SK-N-SH (cell line): ENCODE measurements around the gene BIRC3. TPM values are rescaled to one million over a fixed set of nuclear protein-coding genes. Genes with fewer than 3 reads are reported as not detected.
A peak's percentile ranks its signal among the peaks of the same experiment; 100 is the strongest.

ENCODE experiments used
- CTCF ChIA-PET: fragments of 300-600, 350-600 bp; formaldehyde crosslinking; extraction: SDS; loops from one replicate; lab custom pipeline; 2021; lab: Yijun Ruan, JAX
- POLR2A ChIA-PET: fragments of 350-600 bp; sonication (Branson Sonifier 250); formaldehyde crosslinking; extraction: SDS; loops from one replicate; lab custom pipeline; 2020; ENCODE audit warnings: antibody characterized with exemption, inconsistent platforms; lab: Yijun Ruan, JAX
- DNase-seq: peaks from one replicate; pipeline ENCODE4 v3.0.0; 2012
- H2AFZ ChIP-seq: fragments of 200-600 bp; sonication (generic); 2 replicates; pipeline ENCODE4 v1.8.1; 2016; ENCODE audit warnings: antibody characterized with exemption, mild to moderate bottlenecking, low read depth
- H3F3A ChIP-seq: fragments of 200-600 bp; sonication (generic); replicated peaks from 2 replicates; pipeline ENCODE3; 2016; ENCODE audit warnings: antibody characterized with exemption, mild to moderate bottlenecking; ENCODE audit not compliant: insufficient read depth
- H3K27ac ChIP-seq, 2 experiments: fragments of 200-500 bp in 1 of 2; fragments of 200-600 bp in 1 of 2; sonication (Bioruptor generic) in 1 of 2; sonication (generic), shearing (Covaris generic) in 1 of 2; 2 replicates each; pipeline versions ENCODE4 v1.5.1 to v1.6.1; 2014 to 2016; ENCODE audit warnings: low read depth in 2 of 2, inconsistent platforms in 1 of 2, low read length in 1 of 2, mild to moderate bottlenecking in 1 of 2, mixed read lengths in 1 of 2
- H3K27me3 ChIP-seq: fragments of 200-600 bp; sonication (generic), shearing (Covaris generic); 2 replicates; pipeline ENCODE4 v1.6.1; 2016; ENCODE audit warnings: mixed run types; ENCODE audit not compliant: insufficient read depth
- H3K36me3 ChIP-seq, 2 experiments: fragments of 200-500 bp in 1 of 2; fragments of 200-600 bp in 1 of 2; sonication (Bioruptor generic) in 1 of 2; sonication (generic) in 1 of 2; replicated peaks in 1 of 2; 2 replicates each; pipeline versions ENCODE3 to v1.5.1; 2014 to 2016; ENCODE audit warnings: low read length in 1 of 2, mild to moderate bottlenecking in 1 of 2; ENCODE audit not compliant: insufficient read depth in 2 of 2, control insufficient read depth in 1 of 2
- H3K4me1 ChIP-seq, 2 experiments: fragments of 200-500 bp in 1 of 2; fragments of 200-600 bp in 1 of 2; sonication (Bioruptor generic) in 1 of 2; sonication (generic), shearing (Covaris generic) in 1 of 2; 2 replicates each; pipeline versions ENCODE4 v1.5.1 to v1.6.1; 2014 to 2016; ENCODE audit warnings: low read depth in 1 of 2, low read length in 1 of 2, mixed run types in 1 of 2; ENCODE audit not compliant: insufficient read depth in 2 of 2, control insufficient read depth in 1 of 2
- H3K4me2 ChIP-seq: fragments of 200-600 bp; sonication (generic), shearing (Covaris generic); 2 replicates; pipeline ENCODE4 v1.6.1; 2017; ENCODE audit warnings: mixed run types
- H3K4me3 ChIP-seq, 2 experiments: fragments of 200-500 bp in 1 of 2; fragments of 200-600 bp in 1 of 2; sonication (Bioruptor generic) in 1 of 2; sonication (generic), shearing (Covaris generic) in 1 of 2; 2 replicates each; pipeline versions ENCODE4 v1.5.1 to v1.8.1; 2014 to 2016; ENCODE audit warnings: low read depth in 2 of 2, inconsistent platforms in 1 of 2, low read length in 1 of 2, mild to moderate bottlenecking in 1 of 2, mixed read lengths in 1 of 2, moderate library complexity in 1 of 2
- H3K79me2 ChIP-seq: fragments of 200-600 bp; sonication (generic); 2 replicates; pipeline ENCODE4 v1.8.1; 2017; ENCODE audit warnings: mild to moderate bottlenecking; ENCODE audit not compliant: insufficient read depth
- H3K9ac ChIP-seq: fragments of 200-600 bp; sonication (generic); 2 replicates; pipeline ENCODE4 v1.6.1; 2017; ENCODE audit warnings: mixed run types
- H3K9me2 ChIP-seq: fragments of 200-600 bp; sonication (generic); 2 replicates; pipeline ENCODE4 v1.6.1; 2017; ENCODE audit warnings: mixed run types
- H3K9me3 ChIP-seq: fragments of 200-600 bp; sonication (generic); 2 replicates; pipeline ENCODE4 v1.6.1; 2017; ENCODE audit warnings: mixed run types, mild to moderate bottlenecking, moderate library complexity
- H4K20me1 ChIP-seq: fragments of 200-600 bp; sonication (generic); 2 replicates; pipeline ENCODE4 v1.6.1; 2017; ENCODE audit warnings: mild to moderate bottlenecking, mixed run types; ENCODE audit not compliant: insufficient read depth
- CHD2 ChIP-seq: fragments of 150-350 bp; IDR thresholded peaks from 2 replicates; pipeline ENCODE4 v1.6.1; 2018; ENCODE audit warnings: low read length; ENCODE audit not compliant: partially characterized antibody
- ELF1 ChIP-seq: IDR thresholded peaks from 2 replicates; pipeline ENCODE4 v1.4.0; 2012
- EZH2phosphoT487 ChIP-seq: fragments of 200-600 bp; sonication (generic); IDR thresholded peaks from 2 replicates; pipeline ENCODE4 v1.6.1; 2017; ENCODE audit warnings: low read depth, mixed run types, mild to moderate bottlenecking, antibody characterized with exemption, moderate library complexity, borderline replicate concordance
- FOSL2 ChIP-seq: IDR thresholded peaks from 2 replicates; pipeline ENCODE4 v1.4.0; 2012; ENCODE audit warnings: low read depth, mild to moderate bottlenecking, moderate library complexity, borderline replicate concordance
- FOXJ3 ChIP-seq: sonication (generic); formaldehyde crosslinking; IDR thresholded peaks from 2 replicates; pipeline ENCODE4 v1.5.1; 2020; ENCODE audit warnings: mild to moderate bottlenecking, missing genetic modification reagents
- GABPA ChIP-seq: IDR thresholded peaks from 2 replicates; pipeline ENCODE4 v1.4.0; 2012; ENCODE audit warnings: low read depth, mild to moderate bottlenecking
- JUND ChIP-seq: IDR thresholded peaks from 2 replicates; pipeline ENCODE4 v1.4.0; 2012
- MAX ChIP-seq: IDR thresholded peaks from 2 replicates; pipeline ENCODE4 v1.4.0; 2012; ENCODE audit warnings: low read depth
- MEF2A ChIP-seq: IDR thresholded peaks from 2 replicates; pipeline ENCODE4 v1.4.0; 2012; ENCODE audit warnings: low read depth, borderline replicate concordance
- NRF1 ChIP-seq: IDR thresholded peaks from 2 replicates; pipeline ENCODE4 v1.6.1; 2012; ENCODE audit warnings: low read depth, mild to moderate bottlenecking, low read length
- PBX3 ChIP-seq: IDR thresholded peaks from 2 replicates; pipeline ENCODE4; 2012
- RAD21 ChIP-seq: IDR thresholded peaks from 2 replicates; pipeline ENCODE4 v1.6.1; 2012; ENCODE audit warnings: mild to moderate bottlenecking, low read length
- RCOR1 ChIP-seq: fragments of 150-350 bp; IDR thresholded peaks from 2 replicates; pipeline ENCODE4 v1.6.1; 2017; ENCODE audit warnings: antibody characterized with exemption, low read length
- REST ChIP-seq: IDR thresholded peaks from 2 replicates; pipeline ENCODE4 v1.6.1; 2012; ENCODE audit warnings: mild to moderate bottlenecking, low read depth, low read length, moderate library complexity
- RFX5 ChIP-seq: IDR thresholded peaks from 2 replicates; pipeline ENCODE4 v1.6.1; 2012; ENCODE audit warnings: mild to moderate bottlenecking, improper control_type of control experiment, low read length
- RXRA ChIP-seq: IDR thresholded peaks from 2 replicates; pipeline ENCODE4 v1.4.0; 2012; ENCODE audit warnings: low read depth, mild to moderate bottlenecking, borderline replicate concordance
- SIN3A ChIP-seq: IDR thresholded peaks from 2 replicates; pipeline ENCODE4 v1.6.1; 2012; ENCODE audit warnings: low read depth, mild to moderate bottlenecking, low read length, moderate library complexity, borderline replicate concordance
- TEAD4 ChIP-seq: IDR thresholded peaks from 2 replicates; pipeline ENCODE4 v1.4.0; 2012; ENCODE audit warnings: mild to moderate bottlenecking, borderline replicate concordance; ENCODE audit not compliant: insufficient read depth
- USF2 ChIP-seq: fragments of 150-350 bp; IDR thresholded peaks from 2 replicates; pipeline ENCODE4 v1.6.1; 2017; ENCODE audit warnings: antibody characterized with exemption, low read length, low read depth, borderline replicate concordance
- ZBTB33 ChIP-seq: IDR thresholded peaks from 2 replicates; pipeline ENCODE4 v1.4.0; 2012; ENCODE audit warnings: low read depth, borderline replicate concordance
- WGBS: methylation state at CpG from one replicate; pipeline ENCODE4 v1.1.6; 2017; ENCODE audit warnings: low lambda C conversion rate; 5-methylcytosine and 5-hydroxymethylcytosine counted together
- polyA plus RNA-seq, 3 experiments: library from polyadenylated mRNA; depleted of rRNA; stranded (reverse); fragments of >200 nt; gene quantifications; 2 replicates each; pipeline ENCODE4 v1.2.3, GENCODE V29; 2012

BIRC3 gene
- polyA plus RNA-seq, 1 of the 3 experiments (the other 2 are of a cell fraction), result 0.46 TPM

- no peak for TF ChIP-seq GABPA
These were observed 452 bp downstream of the BIRC3 start (continued) for GRCh38 chr11:102317768-102318103.

GRCh38 chr11:102318469-102318868, 1.2 kb downstream of the BIRC3 start:
- Histone ChIP-seq H3K36me3 (no peaks in the 10 kb centered on the region), H4K20me1 (no peaks in the 10 kb centered on the region), H3K4me2 (peak overlapping the region; percentile 90; the same call in 1 of the 2 replicates), H3K9me3 (no peaks in the 10 kb centered on the region), H3K27ac (no peak overlapping the region), H3F3A (peaks cover 29% of the 10 kb centered on the region), H3K9me2 (no peaks in the 10 kb centered on the region), H3K79me2 (peaks cover 3% of the 10 kb centered on the region; the same call in 1 of the 2 replicates), H3K4me3 (no peak overlapping the region; a peak in 1 of 4 replicates), H2AFZ (no peak overlapping the region), H3K4me1 (peaks cover 8 to 17% of the 10 kb centered on the region in 2 experiments; a peak in 3 of 4 replicates), H3K27me3 (no peaks in the 10 kb centered on the region), H3K9ac (no peak overlapping the region)
- no peak for DNase-seq
- ChIA-PET POLR2A (no interaction called here), CTCF (interaction anchor here (0.6 to 1.9 kb wide), 6 partner anchors 11 to 72 kb away, joined by 3 to 7 read pairs (median 4); no protein-coding TSS in a partner anchor)
- TF ChIP-seq JUND, result no peak
- no peak for TF ChIP-seq ELF1
- TF ChIP-seq RCOR1, result no peak
- TF ChIP-seq MAX, result no peak
- no peak for TF ChIP-seq EZH2phosphoT487
- no peak for TF ChIP-seq REST
- no peak for TF ChIP-seq FOXJ3
- no peak for TF ChIP-seq SIN3A
- no peak for TF ChIP-seq MEF2A
- TF ChIP-seq RFX5, result no peak
- no peak for TF ChIP-seq ZBTB33
- TF ChIP-seq PBX3, result no peak
- no peak for TF ChIP-seq TEAD4
- TF ChIP-seq RXRA, result no peak
- TF ChIP-seq USF2, result no peak
- no peak for TF ChIP-seq RAD21
- no peak for TF ChIP-seq FOSL2
- no peak for TF ChIP-seq CHD2
- no peak for TF ChIP-seq NRF1
- 93% methylated on average over 1 of the region's 1 CpG for WGBS
